Measurements from ENCODE around the gene PTGIR. TPM values are rescaled to one million over a fixed set of nuclear protein-coding genes. Genes with fewer than 3 reads are reported as not detected.

PTGIR gene
- total and polyA plus RNA-seq, 10 of the 15 experiments (the other 5 are each of a cell fraction or from before 2014, with no cell fraction given), result 0.34 to 29.1 (median 9.9) TPM

- no peak overlapping the region for H3K27ac ChIP-seq (ENCODE audit: control insufficient read depth, insufficient read depth)
- CTCF ChIA-PET, result no interaction called here
- RAD21 ChIA-PET (ENCODE audit: unreplicated experiment), result no interaction called here
- no peaks in the 10 kb centered on the region; the same call in 2 of the 3 replicates for H3K9me3 ChIP-seq (replicated peaks; ENCODE audit: control insufficient read depth, insufficient read depth, low read length)
- H3K4me1 ChIP-seq (ENCODE audit: control insufficient read depth, insufficient read depth, low read length), result peaks cover 5% of the 10 kb centered on the region
- no peak for DNase-seq (ENCODE audit: low read depth, low spot score)
- no peak overlapping the region for H3K4me2 ChIP-seq (ENCODE audit: control insufficient read depth, insufficient read depth)
- intact Hi-C loops (cut with micrococcal nuclease; ENCODE audit: unreplicated experiment) (no loop called here), in situ Hi-C loops (cut with MboI) (no loop called here)
- no peaks in the 10 kb centered on the region for H4K20me1 ChIP-seq (ENCODE audit: control insufficient read depth, insufficient read depth)
- H3K36me3 ChIP-seq (ENCODE audit: control insufficient read depth in 2 of 2, insufficient read depth in 2 of 2, low read length in 1 of 2), result no peaks in the 10 kb centered on the region
- no peak overlapping the region for H3K9ac ChIP-seq (ENCODE audit: control insufficient read depth, insufficient read depth, low read length)
- TF ChIP-seq, protein P1, sequence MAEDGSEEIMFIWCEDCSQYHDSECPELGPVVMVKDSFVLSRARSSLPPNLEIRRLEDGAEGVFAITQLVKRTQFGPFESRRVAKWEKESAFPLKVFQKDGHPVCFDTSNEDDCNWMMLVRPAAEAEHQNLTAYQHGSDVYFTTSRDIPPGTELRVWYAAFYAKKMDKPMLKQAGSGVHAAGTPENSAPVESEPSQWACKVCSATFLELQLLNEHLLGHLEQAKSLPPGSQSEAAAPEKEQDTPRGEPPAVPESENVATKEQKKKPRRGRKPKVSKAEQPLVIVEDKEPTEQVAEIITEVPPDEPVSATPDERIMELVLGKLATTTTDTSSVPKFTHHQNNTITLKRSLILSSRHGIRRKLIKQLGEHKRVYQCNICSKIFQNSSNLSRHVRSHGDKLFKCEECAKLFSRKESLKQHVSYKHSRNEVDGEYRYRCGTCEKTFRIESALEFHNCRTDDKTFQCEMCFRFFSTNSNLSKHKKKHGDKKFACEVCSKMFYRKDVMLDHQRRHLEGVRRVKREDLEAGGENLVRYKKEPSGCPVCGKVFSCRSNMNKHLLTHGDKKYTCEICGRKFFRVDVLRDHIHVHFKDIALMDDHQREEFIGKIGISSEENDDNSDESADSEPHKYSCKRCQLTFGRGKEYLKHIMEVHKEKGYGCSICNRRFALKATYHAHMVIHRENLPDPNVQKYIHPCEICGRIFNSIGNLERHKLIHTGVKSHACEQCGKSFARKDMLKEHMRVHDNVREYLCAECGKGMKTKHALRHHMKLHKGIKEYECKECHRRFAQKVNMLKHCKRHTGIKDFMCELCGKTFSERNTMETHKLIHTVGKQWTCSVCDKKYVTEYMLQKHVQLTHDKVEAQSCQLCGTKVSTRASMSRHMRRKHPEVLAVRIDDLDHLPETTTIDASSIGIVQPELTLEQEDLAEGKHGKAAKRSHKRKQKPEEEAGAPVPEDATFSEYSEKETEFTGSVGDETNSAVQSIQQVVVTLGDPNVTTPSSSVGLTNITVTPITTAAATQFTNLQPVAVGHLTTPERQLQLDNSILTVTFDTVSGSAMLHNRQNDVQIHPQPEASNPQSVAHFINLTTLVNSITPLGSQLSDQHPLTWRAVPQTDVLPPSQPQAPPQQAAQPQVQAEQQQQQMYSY (CRISPR knock-in tag; IDR thresholded peaks at IDR 0.05), result no peak
- TF ChIP-seq, protein P2, sequence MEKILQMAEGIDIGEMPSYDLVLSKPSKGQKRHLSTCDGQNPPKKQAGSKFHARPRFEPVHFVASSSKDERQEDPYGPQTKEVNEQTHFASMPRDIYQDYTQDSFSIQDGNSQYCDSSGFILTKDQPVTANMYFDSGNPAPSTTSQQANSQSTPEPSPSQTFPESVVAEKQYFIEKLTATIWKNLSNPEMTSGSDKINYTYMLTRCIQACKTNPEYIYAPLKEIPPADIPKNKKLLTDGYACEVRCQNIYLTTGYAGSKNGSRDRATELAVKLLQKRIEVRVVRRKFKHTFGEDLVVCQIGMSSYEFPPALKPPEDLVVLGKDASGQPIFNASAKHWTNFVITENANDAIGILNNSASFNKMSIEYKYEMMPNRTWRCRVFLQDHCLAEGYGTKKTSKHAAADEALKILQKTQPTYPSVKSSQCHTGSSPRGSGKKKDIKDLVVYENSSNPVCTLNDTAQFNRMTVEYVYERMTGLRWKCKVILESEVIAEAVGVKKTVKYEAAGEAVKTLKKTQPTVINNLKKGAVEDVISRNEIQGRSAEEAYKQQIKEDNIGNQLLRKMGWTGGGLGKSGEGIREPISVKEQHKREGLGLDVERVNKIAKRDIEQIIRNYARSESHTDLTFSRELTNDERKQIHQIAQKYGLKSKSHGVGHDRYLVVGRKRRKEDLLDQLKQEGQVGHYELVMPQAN (conservative IDR thresholded peaks at IDR 0.05), result no peak
- TF ChIP-seq, protein P3, sequence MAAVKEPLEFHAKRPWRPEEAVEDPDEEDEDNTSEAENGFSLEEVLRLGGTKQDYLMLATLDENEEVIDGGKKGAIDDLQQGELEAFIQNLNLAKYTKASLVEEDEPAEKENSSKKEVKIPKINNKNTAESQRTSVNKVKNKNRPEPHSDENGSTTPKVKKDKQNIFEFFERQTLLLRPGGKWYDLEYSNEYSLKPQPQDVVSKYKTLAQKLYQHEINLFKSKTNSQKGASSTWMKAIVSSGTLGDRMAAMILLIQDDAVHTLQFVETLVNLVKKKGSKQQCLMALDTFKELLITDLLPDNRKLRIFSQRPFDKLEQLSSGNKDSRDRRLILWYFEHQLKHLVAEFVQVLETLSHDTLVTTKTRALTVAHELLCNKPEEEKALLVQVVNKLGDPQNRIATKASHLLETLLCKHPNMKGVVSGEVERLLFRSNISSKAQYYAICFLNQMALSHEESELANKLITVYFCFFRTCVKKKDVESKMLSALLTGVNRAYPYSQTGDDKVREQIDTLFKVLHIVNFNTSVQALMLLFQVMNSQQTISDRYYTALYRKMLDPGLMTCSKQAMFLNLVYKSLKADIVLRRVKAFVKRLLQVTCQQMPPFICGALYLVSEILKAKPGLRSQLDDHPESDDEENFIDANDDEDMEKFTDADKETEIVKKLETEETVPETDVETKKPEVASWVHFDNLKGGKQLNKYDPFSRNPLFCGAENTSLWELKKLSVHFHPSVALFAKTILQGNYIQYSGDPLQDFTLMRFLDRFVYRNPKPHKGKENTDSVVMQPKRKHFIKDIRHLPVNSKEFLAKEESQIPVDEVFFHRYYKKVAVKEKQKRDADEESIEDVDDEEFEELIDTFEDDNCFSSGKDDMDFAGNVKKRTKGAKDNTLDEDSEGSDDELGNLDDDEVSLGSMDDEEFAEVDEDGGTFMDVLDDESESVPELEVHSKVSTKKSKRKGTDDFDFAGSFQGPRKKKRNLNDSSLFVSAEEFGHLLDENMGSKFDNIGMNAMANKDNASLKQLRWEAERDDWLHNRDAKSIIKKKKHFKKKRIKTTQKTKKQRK (IDR thresholded peaks at IDR 0.05; ENCODE audit: low read depth, low read length), result no peak
- TF ChIP-seq NBN (IDR thresholded peaks at IDR 0.05), result no peak
- TF ChIP-seq POLR2AphosphoS2 (IDR thresholded peaks at IDR 0.05; ENCODE audit: low read depth, low read length), result no peak
- no peak for TF ChIP-seq YBX1 (IDR thresholded peaks at IDR 0.05)
- no peak for TF ChIP-seq NRF1 (conservative IDR thresholded peaks at IDR 0.05; ENCODE audit: low read depth, low read length)
- TF ChIP-seq HDGF (IDR thresholded peaks at IDR 0.05), result no peak
- TF ChIP-seq, protein P4, sequence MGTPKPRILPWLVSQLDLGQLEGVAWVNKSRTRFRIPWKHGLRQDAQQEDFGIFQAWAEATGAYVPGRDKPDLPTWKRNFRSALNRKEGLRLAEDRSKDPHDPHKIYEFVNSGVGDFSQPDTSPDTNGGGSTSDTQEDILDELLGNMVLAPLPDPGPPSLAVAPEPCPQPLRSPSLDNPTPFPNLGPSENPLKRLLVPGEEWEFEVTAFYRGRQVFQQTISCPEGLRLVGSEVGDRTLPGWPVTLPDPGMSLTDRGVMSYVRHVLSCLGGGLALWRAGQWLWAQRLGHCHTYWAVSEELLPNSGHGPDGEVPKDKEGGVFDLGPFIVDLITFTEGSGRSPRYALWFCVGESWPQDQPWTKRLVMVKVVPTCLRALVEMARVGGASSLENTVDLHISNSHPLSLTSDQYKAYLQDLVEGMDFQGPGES (IDR thresholded peaks at IDR 0.05), result no peak
- no peak for TF ChIP-seq BCL3 (IDR thresholded peaks at IDR 0.05; ENCODE audit: borderline replicate concordance, insufficient read depth, low read depth, low read length, poor library complexity, severe bottlenecking)
- TF ChIP-seq IKZF2 (IDR thresholded peaks at IDR 0.05), result no peak
- TF ChIP-seq MYB (IDR thresholded peaks at IDR 0.05; ENCODE audit: borderline replicate concordance, low read depth, low read length), result no peak
- WGBS (ENCODE audit: insufficient coverage, insufficient replicate concordance, low lambda C conversion rate, missing lambda C conversion rate), result 60% methylated on average over 7 of the region's 7 CpGs
- SMC1A ChIA-PET (ENCODE audit: uncharacterized antibody, unreplicated experiment), result no interaction called here
- POLR2A ChIA-PET, result no interaction called here
- ATAC-seq, result no peak
- no peak for FAIRE-seq
- H3K4me3 ChIP-seq, result no peak overlapping the region
- H2AFZ ChIP-seq (ENCODE audit: control insufficient read depth, low read depth, low read length), result no peak overlapping the region
- H3K27me3 ChIP-seq (replicated peaks in 1 of 2; ENCODE audit: control insufficient read depth in 2 of 2, insufficient read depth in 2 of 2, low read length in 1 of 2), result no peaks in the 10 kb centered on the region; a peak in 2 of 4 replicates
- H3K79me2 ChIP-seq (ENCODE audit: control insufficient read depth, insufficient read depth, low read length), result no peaks in the 10 kb centered on the region
- BruUV-seq (replicated peaks), result no TSS peak
These were observed 25.6 kb upstream of the PTGIR start for GRCh38 chr19:46650445-46650844.

Data from GM12878 (cell line).